GM13977 (cell line): ENCODE data around the gene TP53I13.

ENCODE experiments used
- DNase-seq: peaks from one replicate; pipeline ENCODE4 v3.0.0; 2012; ENCODE audit warnings: low spot score
- CTCF ChIP-seq: IDR thresholded peaks from 2 replicates; pipeline ENCODE4 v1.5.1; 2012; ENCODE audit warnings: mild to moderate bottlenecking, control low read depth; ENCODE audit not compliant: insufficient read depth; ENCODE audit errors: extremely low read depth, missing control alignments
- in situ Hi-C: fragments of 300-500 bp; cut with MboI; formaldehyde crosslinking; loops from one replicate; pipeline ENCODE4 v1.12.0; 2022; ENCODE audit warnings: low sequenced_read_pairs, low pct_unique_long_range_greater_than_20kb, mixed read lengths, inconsistent platforms; ENCODE audit not compliant: unreplicated experiment

TP53I13 gene

GRCh38 chr17:29576214-29577000 lies 7.9 kb downstream of the TP53I13 start:
- no peak for DNase-seq
- in situ Hi-C loops = no loop called here
- TF ChIP-seq CTCF = no peak

GRCh38 chr17:29577001-29577370 lies 8.5 kb downstream of the TP53I13 start:
- in situ Hi-C loops = no loop called here
- no peak for DNase-seq
- no peak for TF ChIP-seq CTCF

- DNase-seq = no peak
- in situ Hi-C loops = no loop called here
- no peak for TF ChIP-seq CTCF
Measured at GRCh38 chr17:29577385-29578211, 9.1 kb downstream of the TP53I13 start.

GRCh38 chr17:29578626-29579485 lies 10.4 kb downstream of the TP53I13 start:
- no peak for TF ChIP-seq CTCF
- no peak for DNase-seq
- in situ Hi-C loops = no loop called here

GRCh38 chr17:29579866-29580771 lies 11.6 kb downstream of the TP53I13 start:
- in situ Hi-C loops = no loop called here
- peak; percentile 95 for DNase-seq
- TF ChIP-seq CTCF = peak; percentile 94
